Cardiac fibroblast (primary cell): ENCODE measurements around the gene IQCE.
"Not testable (repeated sequence)": the region's sequence is repeated elsewhere in the genome, so short reads cannot be mapped to it uniquely, and the experiment has no call there.

Source experiments
- DNase-seq, 2 donors: peaks; one replicate each; pipeline versions ENCODE4 v3.0.0 to v3.0.0-alpha.2; 2010; ENCODE audit warnings: low read depth in 2 of 2
- H3K4me3 ChIP-seq, 2 donors: replicated peaks in 1 of 2; 1 replicate in 1 of 2; 2 replicates in 1 of 2; pipeline ENCODE4 v1.5.1; 2011; ENCODE audit warnings: low read depth in 2 of 2, low read length in 2 of 2, mild to moderate bottlenecking in 2 of 2, moderate library complexity in 1 of 2
- CTCF ChIP-seq: IDR thresholded peaks from one replicate; pipeline ENCODE4 v1.5.1; 2011; ENCODE audit warnings: low read depth, mild to moderate bottlenecking, low read length, inconsistent platforms

The IQCE gene

GRCh38 chr7:2530071-2530987 lies 28.4 kb upstream of the IQCE start:
- peak in 1 of 2 donors; percentile 45 for DNase-seq
- H3K4me3 ChIP-seq, result no peak overlapping the region
- no peak for TF ChIP-seq CTCF

DNA sequence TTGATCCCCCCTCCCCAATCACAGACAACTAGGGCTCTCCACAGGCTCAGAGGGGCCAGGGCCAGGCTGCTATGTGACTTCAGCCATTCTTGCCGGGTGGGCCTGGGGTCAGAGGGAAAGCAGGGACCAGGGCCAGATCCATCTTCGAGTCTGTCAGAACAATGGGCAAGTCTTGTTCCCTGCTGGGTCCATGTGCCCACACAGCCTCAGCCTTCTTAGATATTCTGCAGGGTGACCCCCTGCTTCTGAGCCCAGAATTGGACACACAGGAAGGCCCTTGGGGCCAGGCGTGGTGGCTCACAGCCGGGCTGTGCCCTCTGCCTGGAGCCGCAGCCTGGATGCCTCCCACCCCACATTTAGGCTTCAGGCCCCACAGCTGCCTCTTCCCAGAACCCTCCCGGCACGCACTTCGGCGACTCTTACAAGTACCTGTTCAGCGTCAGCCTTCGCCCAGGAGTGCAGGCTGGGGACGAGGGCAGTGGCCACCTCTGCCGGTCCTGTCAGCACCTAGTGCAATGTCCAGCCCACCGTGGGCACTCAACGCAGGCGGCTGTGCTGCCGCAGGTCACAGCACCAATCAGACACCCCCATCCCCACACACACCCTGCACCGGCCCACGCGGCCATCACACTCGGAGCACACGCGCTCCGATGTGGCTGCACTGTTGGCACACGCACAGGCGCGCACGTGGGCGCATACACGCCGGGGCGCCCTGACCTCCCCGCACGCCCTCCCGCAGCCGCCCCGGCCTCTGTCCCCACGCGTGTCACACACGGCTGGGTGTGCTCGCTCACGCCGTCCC lies 27.6 kb upstream of the IQCE start:
- DNase-seq, result not testable (repeated sequence)

DNA sequence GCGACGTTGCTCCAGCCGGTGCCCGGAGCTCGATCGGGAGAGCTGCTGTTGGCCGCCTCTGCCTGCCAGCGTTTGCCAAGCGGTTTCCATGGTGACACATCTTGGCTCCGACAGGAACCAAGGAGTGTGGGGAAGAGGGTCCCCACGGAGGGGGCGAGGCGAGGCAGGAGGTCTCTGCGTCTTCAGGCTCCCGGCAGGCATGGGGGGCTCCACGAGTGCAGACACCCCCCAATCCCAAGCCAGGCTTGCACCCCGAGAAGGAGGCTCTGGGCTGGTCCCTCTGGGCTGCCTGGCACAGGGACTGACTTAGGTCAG lies 27.0 kb upstream of the IQCE start:
- H3K4me3 ChIP-seq, DNase-seq: not testable (repeated sequence)

More for the DNA sequence above, 27.6 kb upstream of the IQCE start:
- not testable (repeated sequence) for H3K4me3 ChIP-seq

DNA sequence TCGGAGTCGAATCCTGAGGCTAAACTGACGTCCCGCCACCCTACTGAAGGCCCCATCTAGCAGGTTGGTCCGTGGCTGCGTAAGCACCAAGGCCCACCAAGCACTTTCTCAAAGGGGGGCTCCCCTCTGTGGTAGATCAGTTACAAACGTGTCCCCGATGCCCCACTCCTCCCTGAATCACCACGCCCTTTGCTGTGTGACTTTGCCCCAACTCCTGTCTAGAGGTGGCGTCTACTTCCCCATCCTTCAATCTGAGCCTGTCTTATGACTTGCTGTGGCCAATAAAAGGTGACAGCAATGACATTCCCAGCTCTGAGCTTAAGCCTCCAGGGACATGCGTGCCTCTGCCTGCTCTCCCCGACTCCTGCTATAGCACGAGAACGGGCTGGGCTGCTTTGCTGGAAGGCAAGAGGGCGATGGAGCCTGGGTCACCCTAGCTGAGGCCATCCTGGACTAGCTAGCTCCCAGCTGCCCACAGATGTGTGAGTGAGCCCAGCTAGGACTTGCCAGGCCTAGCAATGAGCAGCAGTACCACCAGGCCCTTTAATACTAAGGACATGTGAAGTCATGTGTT lies 26.5 kb upstream of the IQCE start:
- DNase-seq, H3K4me3 ChIP-seq: not testable (repeated sequence)

DNA sequence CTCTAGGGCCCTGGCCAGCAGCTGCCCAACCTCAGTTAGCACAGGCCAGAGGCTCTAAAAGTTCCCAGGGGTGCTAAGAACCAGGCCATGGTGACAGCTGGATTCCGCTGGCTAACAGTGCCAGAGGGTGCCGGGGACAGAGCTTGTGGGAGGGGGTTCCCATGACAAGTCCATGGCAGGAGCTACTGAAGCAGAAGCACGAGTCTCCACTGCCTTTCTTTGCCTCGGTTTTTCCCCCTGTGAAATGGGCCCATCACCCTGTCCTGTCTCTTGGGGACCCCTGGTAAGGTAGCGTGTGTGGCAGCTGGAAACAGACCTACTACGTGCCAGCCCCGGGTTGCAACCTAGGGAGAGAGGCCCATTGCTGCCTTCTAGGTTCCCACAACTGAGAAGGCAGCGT lies 26.0 kb upstream of the IQCE start:
- DNase-seq, H3K4me3 ChIP-seq: not testable (repeated sequence)

- DNase-seq, H3K4me3 ChIP-seq: not testable (repeated sequence)
Measured at GRCh38 chr7:2533566-2533965, 25.2 kb upstream of the IQCE start.

GRCh38 chr7:2534214-2534613 lies 24.6 kb upstream of the IQCE start:
- DNase-seq, H3K4me3 ChIP-seq: not testable (repeated sequence)

- not testable (repeated sequence) for H3K4me3 ChIP-seq, DNase-seq
Measured at GRCh38 chr7:2535872-2536627, 22.7 kb upstream of the IQCE start.

- no peak for DNase-seq
- no peak overlapping the region for H3K4me3 ChIP-seq
- no peak for TF ChIP-seq CTCF
Measured at GRCh38 chr7:2537981-2538851, 20.6 kb upstream of the IQCE start.
